Spleen (tissue), 11 donors: ENCODE measurements around the gene SUMF1. TPM values are rescaled to one million over a fixed set of nuclear protein-coding genes. Genes with fewer than 3 reads are reported as not detected.

Experiments
- DNase-seq: peaks from one replicate; pipeline ENCODE4 v3.0.0-alpha.2; 2020
- H3K27ac ChIP-seq, 8 donors: fragments of 200-600 bp; sonication (generic) in 7 of 8; 1 replicate in 4 of 8; 2 replicates in 4 of 8; pipeline versions ENCODE4 v1.5.0 to v1.8.0; 2016 to 2021; ENCODE audit warnings: inconsistent platforms in 4 of 8, mild to moderate bottlenecking in 4 of 8, moderate library complexity in 1 of 8
- H3K27me3 ChIP-seq, 7 donors: fragments of 200-600 bp; sonication (generic) in 6 of 7; replicated peaks in 1 of 7; 1 replicate in 4 of 7; 2 replicates in 3 of 7; pipeline versions ENCODE4 v1.5.0 to v1.8.0; 2016 to 2021; ENCODE audit warnings: inconsistent platforms in 3 of 7, mild to moderate bottlenecking in 1 of 7
- H3K36me3 ChIP-seq, 6 donors: fragments of 200-600 bp; sonication (generic) in 5 of 6; 1 replicate in 4 of 6; 2 replicates in 2 of 6; pipeline versions ENCODE4 v1.5.0 to v1.8.0; 2016 to 2021; ENCODE audit warnings: inconsistent platforms in 2 of 6
- H3K4me1 ChIP-seq, 6 donors: fragments of 200-600 bp; sonication (generic) in 5 of 6; 1 replicate in 3 of 6; 2 replicates in 3 of 6; pipeline versions ENCODE4 v1.5.0 to v1.8.0; 2016 to 2021; ENCODE audit warnings: inconsistent platforms in 3 of 6
- H3K4me3 ChIP-seq, 8 donors: fragments of 200-600 bp; sonication (generic) in 7 of 8; 1 replicate in 4 of 8; 2 replicates in 4 of 8; pipeline versions ENCODE4 v1.5.0 to v1.8.0; 2016 to 2021; ENCODE audit warnings: inconsistent platforms in 4 of 8, mild to moderate bottlenecking in 4 of 8, moderate library complexity in 2 of 8
- H3K9me3 ChIP-seq, 8 donors: fragments of 200-600 bp; sonication (generic) in 7 of 8; 1 replicate in 4 of 8; 2 replicates in 4 of 8; pipeline versions ENCODE4 v1.5.0 to v1.8.0; 2016 to 2021; ENCODE audit warnings: inconsistent platforms in 4 of 8
- CTCF ChIP-seq, 11 experiments: fragments of 200-600 bp in 7 of 11; fragments of 450-650 bp in 4 of 11; sonication (generic) in 4 of 11; IDR thresholded peaks in 8 of 11; conservative IDR thresholded peaks in 3 of 11; 1 replicate in 7 of 11; 2 replicates in 4 of 11; pipeline versions ENCODE4 v1.4.0 to v1.8.0; 2016 to 2021; ENCODE audit warnings: antibody characterized with exemption in 11 of 11, inconsistent platforms in 4 of 11, mild to moderate bottlenecking in 1 of 11
- POLR2A ChIP-seq, 3 donors: fragments of 450-650 bp; IDR thresholded peaks; one replicate each; pipeline ENCODE4 v1.5.1; 2017; ENCODE audit warnings: antibody characterized with exemption in 3 of 3, mild to moderate bottlenecking in 1 of 3
- POLR2AphosphoS5 ChIP-seq, 3 donors: sonication (generic); formaldehyde crosslinking; IDR thresholded peaks; one replicate each; pipeline ENCODE4 v1.5.1; 2017; ENCODE audit warnings: antibody characterized with exemption in 3 of 3
- WGBS, 5 donors: extraction: QIAGEN DNeasy Blood & Tissue Kit in 3 of 5; methylation state at CpG; one replicate each; pipeline versions ENCODE4 v1.1.5 to v1.1.7; 2013 to 2018; 5-methylcytosine and 5-hydroxymethylcytosine counted together
- intact Hi-C: fragments of 100-400 bp; cut with DNase I; formaldehyde crosslinking; loops from one replicate; pipeline ENCODE4 v1.15.0; 2023; ENCODE audit warnings: low total_unique reads
- polyA plus RNA-seq, 3 donors: library from polyadenylated mRNA; stranded (reverse); fragments of 200-250 nt; gene quantifications; one replicate each; pipeline ENCODE4 v1.2.1, GENCODE V29; 2013
- total RNA-seq, 7 donors: library from RNA; depleted of rRNA in 3 of 7; stranded (reverse); fragments of >200 nt in 3 of 7; fragmentation: NEBNext Ultra II Directional in 4 of 7; extraction: Animal tissue kit (Norgen Biotek cat#: 25700) in 4 of 7; gene quantifications; one replicate each; pipeline versions ENCODE4 v1.1.0 to v1.2.1, GENCODE V29; 2016 to 2021
- donor health status: healthy with polysubstance abuse.
- donor health status: DM: no; HTN: no; CAD: no; lungs with moderate emphysema.
- donor health status: DM: no; HTN: no; CAD: no.
- donor health status: Bipolar disorder and iron deficiency.
- donor health status: healthy.
- donor health status: DM: no; HTN: no; CAD: no.
- donor health status: DM: yes; HTN: yes; CAD: no.

Gene SUMF1
- total and polyA plus RNA-seq, 10 donors = 6.3 to 53.0 (median 33.9) TPM

- no peak for DNase-seq
- peaks cover 0 to 3% (median 0%) of the 10 kb centered on the region in 6 donors for H3K4me1 ChIP-seq
- H3K36me3 ChIP-seq = peaks cover 0 to 61% (median 7%) of the 10 kb centered on the region in 6 donors
- no peak overlapping the region for H3K27ac ChIP-seq
- TF ChIP-seq POLR2AphosphoS5 (IDR thresholded peaks at IDR 0.05) (no peak), CTCF (IDR thresholded peaks at IDR 0.05 in 8 of 11, conservative IDR thresholded peaks at IDR 0.05 in 3 of 11) (no peak), POLR2A (IDR thresholded peaks at IDR 0.05) (no peak)
- intact Hi-C loops = no loop called here
- no peak overlapping the region for H3K4me3 ChIP-seq
- no peaks in the 10 kb centered on the region for H3K27me3 ChIP-seq
- WGBS, 5 donors = 88 to 95% (median 91%) methylated on average over 6 of the region's 6 CpGs
- peaks cover 0 to 15% (median 10%) of the 10 kb centered on the region in 8 donors for H3K9me3 ChIP-seq
These were observed 71.6 kb downstream of the SUMF1 start for GRCh38 chr3:4395448-4395847.

GRCh38 chr3:4394567-4394966 lies 72.5 kb downstream of the SUMF1 start:
- Histone ChIP-seq H3K27me3 (no peaks in the 10 kb centered on the region), H3K4me1 (peaks cover 0 to 3% (median 0%) of the 10 kb centered on the region in 6 donors), H3K27ac (no peak overlapping the region), H3K36me3 (peaks cover 0 to 53% (median 7%) of the 10 kb centered on the region in 6 donors), H3K4me3 (no peak overlapping the region), H3K9me3 (peaks cover 0 to 16% (median 10%) of the 10 kb centered on the region in 8 donors)
- 92 to 100% (median 98%) methylated on average over 2 of the region's 2 CpGs for WGBS, 5 donors
- intact Hi-C loops = no loop called here
- TF ChIP-seq POLR2A (IDR thresholded peaks at IDR 0.05) (no peak), POLR2AphosphoS5 (IDR thresholded peaks at IDR 0.05) (no peak), CTCF (IDR thresholded peaks at IDR 0.05 in 8 of 11, conservative IDR thresholded peaks at IDR 0.05 in 3 of 11) (no peak)
- no peak for DNase-seq

- Histone ChIP-seq H3K4me3 (no peak overlapping the region), H3K27ac (no peak overlapping the region), H3K36me3 (peaks cover 0 to 49% (median 7%) of the 10 kb centered on the region in 6 donors), H3K4me1 (peaks cover 0 to 3% (median 0%) of the 10 kb centered on the region in 6 donors), H3K27me3 (no peaks in the 10 kb centered on the region), H3K9me3 (peaks cover 0 to 16% (median 10%) of the 10 kb centered on the region in 8 donors)
- TF ChIP-seq CTCF (IDR thresholded peaks at IDR 0.05 in 8 of 11, conservative IDR thresholded peaks at IDR 0.05 in 3 of 11) = no peak
- TF ChIP-seq POLR2A (IDR thresholded peaks at IDR 0.05) = no peak
- TF ChIP-seq POLR2AphosphoS5 (IDR thresholded peaks at IDR 0.05) = no peak
- no peak for DNase-seq
- intact Hi-C loops = no loop called here
- 47 to 74% (median 66%) methylated on average over 3 of the region's 3 CpGs for WGBS, 5 donors
These were observed 73.0 kb downstream of the SUMF1 start for GRCh38 chr3:4394048-4394447.

- Histone ChIP-seq H3K4me1 (peaks cover 0 to 3% (median 0%) of the 10 kb centered on the region in 6 donors), H3K36me3 (peaks cover 0 to 49% (median 7%) of the 10 kb centered on the region in 6 donors), H3K27ac (no peak overlapping the region), H3K27me3 (no peaks in the 10 kb centered on the region), H3K4me3 (no peak overlapping the region), H3K9me3 (peaks cover 0 to 16% (median 10%) of the 10 kb centered on the region in 8 donors)
- DNase-seq = no peak
- no peak for TF ChIP-seq CTCF (IDR thresholded peaks at IDR 0.05 in 8 of 11, conservative IDR thresholded peaks at IDR 0.05 in 3 of 11)
- 87 to 94% (median 89%) methylated on average over 5 of the region's 5 CpGs for WGBS, 5 donors
- intact Hi-C loops = no loop called here
These were observed 74.1 kb downstream of the SUMF1 start for GRCh38 chr3:4392992-4393391.
